ENCODE results near the gene TAOK2. TPM values are rescaled to one million over a fixed set of nuclear protein-coding genes. Genes with fewer than 3 reads are reported as not detected.
"Not testable (repeated sequence)": the region's sequence is repeated elsewhere in the genome, so short reads cannot be mapped to it uniquely, and the experiment has no call there.

Gene TAOK2
- 33.1 TPM for polyA plus RNA-seq (ENCODE audit: insufficient read length)

GRCh38 chr16:29973384-29974246, at the start of gene TAOK2:
Gene TAOK2, plus strand, starts transcription at chr16:29973868. Its CDS starts 3,905 bp downstream, at chr16:29977773.
- peak; percentile 96 for DNase-seq (ENCODE audit: low read depth)

- no peak for DNase-seq (ENCODE audit: low read depth)
Observed at GRCh38 chr16:29925105-29925756, 48.4 kb upstream of the TAOK2 start.

- peak; percentile 55 for DNase-seq (ENCODE audit: low read depth)
Observed at GRCh38 chr16:29925781-29926710, 47.6 kb upstream of the TAOK2 start, which contains the start of gene KCTD13. Gene KCTD13, minus strand, starts transcription at chr16:29926226. Its CDS starts 193 bp downstream, at chr16:29926033.

- DNase-seq (ENCODE audit: low read depth), result no peak
Observed at GRCh38 chr16:29926711-29927052, 47.0 kb upstream of the TAOK2 start.

GRCh38 chr16:29927070-29927905, 46.4 kb upstream of the TAOK2 start:
- DNase-seq (ENCODE audit: low read depth), result no peak

- not testable (repeated sequence) for DNase-seq (ENCODE audit: low read depth)
Observed at GRCh38 chr16:29931750-29932149, 41.9 kb upstream of the TAOK2 start.

- no peak for DNase-seq (ENCODE audit: low read depth)
Observed at GRCh38 chr16:29940656-29941055, 33.0 kb upstream of the TAOK2 start.

GRCh38 chr16:29943846-29944799, 29.5 kb upstream of the TAOK2 start:
- no peak for DNase-seq (ENCODE audit: low read depth)

GRCh38 chr16:29947897-29948296, 25.8 kb upstream of the TAOK2 start:
- DNase-seq (ENCODE audit: low read depth), result no peak

- DNase-seq (ENCODE audit: low read depth), result no peak
Observed at GRCh38 chr16:29950806-29951461, 22.7 kb upstream of the TAOK2 start.

GRCh38 chr16:29951625-29952365, 21.9 kb upstream of the TAOK2 start:
- DNase-seq (ENCODE audit: low read depth), result no peak

- DNase-seq (ENCODE audit: low read depth), result no peak
Observed at GRCh38 chr16:29958756-29959155, 14.9 kb upstream of the TAOK2 start.

GRCh38 chr16:29959293-29959692, 14.4 kb upstream of the TAOK2 start:
- DNase-seq (ENCODE audit: low read depth), result no peak

- DNase-seq (ENCODE audit: low read depth), result not testable (repeated sequence)
Observed at GRCh38 chr16:29959821-29960220, 13.8 kb upstream of the TAOK2 start.

GRCh38 chr16:29961127-29961478, 12.6 kb upstream of the TAOK2 start:
- no peak for DNase-seq (ENCODE audit: low read depth)

- DNase-seq (ENCODE audit: low read depth), result peak; percentile 78
Observed at GRCh38 chr16:29961479-29962343, 12.0 kb upstream of the TAOK2 start, which contains the start of gene TMEM219. Gene TMEM219, plus strand, starts transcription at chr16:29962079. Its CDS starts 1,065 bp downstream, at chr16:29963144.

GRCh38 chr16:29962344-29962994, 11.2 kb upstream of the TAOK2 start:
- no peak for DNase-seq (ENCODE audit: low read depth)

Data from forelimb muscle (tissue), 1 donor.